H4 (cell line): Measurements from ENCODE around the gene RSPRY1. TPM values are rescaled to one million over a fixed set of nuclear protein-coding genes. Genes with fewer than 3 reads are reported as not detected.

Experiments
- DNase-seq: peaks from one replicate; pipeline ENCODE4 v3.0.0-alpha.2; 2015; ENCODE audit warnings: low spot score
- total RNA-seq: library from RNA; depleted of rRNA; stranded (reverse); fragments of >200 nt; shearing (Covaris generic); gene quantifications from 2 replicates; pipeline ENCODE4 v1.2.3, GENCODE V29; 2014

The RSPRY1 gene
- total RNA-seq, 1 experiment from 2014 or later = 28.6 TPM

DNA sequence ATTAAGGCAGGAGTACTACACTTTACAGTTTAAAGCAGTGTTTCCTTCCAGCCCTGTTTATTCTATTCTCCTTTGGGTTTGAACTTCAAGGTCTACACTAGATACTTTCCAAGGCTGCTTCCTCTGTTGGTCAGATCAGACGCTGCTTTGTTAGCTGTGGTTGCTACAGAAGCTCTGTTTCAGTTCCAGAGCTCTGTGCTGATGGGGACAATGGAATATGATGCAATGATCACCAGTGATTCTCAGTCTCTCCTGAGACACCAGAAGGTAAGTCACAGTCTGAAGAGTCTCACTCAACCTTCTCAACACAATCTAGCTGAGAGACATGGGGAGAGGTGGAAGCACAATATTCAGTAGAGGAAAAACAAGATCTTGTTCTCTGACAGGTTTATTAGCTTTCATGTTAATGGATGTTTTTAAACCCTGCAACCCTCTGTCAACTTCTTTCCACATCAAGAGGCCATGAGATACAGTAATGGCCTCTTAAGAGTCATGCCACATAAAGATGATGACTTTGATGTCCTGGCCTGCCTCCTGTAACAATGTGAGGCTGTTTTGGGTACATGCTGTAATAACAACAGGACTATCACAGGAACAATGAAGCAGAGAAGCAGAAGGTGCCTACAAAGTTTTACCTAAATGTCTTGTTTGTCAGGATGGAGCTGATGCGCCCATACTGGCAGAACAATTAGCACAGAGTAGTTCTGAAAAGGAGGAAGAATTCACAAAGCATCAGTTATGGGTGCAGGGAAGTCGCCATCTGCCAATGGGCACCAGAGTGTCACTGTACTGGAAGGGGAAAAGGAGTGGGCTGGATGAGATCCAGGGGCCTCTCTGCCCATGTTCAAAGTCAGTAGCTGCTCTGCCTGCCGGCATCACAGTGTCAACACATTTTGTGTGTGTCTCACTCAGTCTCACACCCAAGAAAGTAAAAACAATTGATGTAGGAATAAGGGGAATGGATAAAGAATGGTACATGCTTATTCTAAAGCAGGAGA is 33.7 kb upstream of the RSPRY1 start:
- DNase-seq = no peak

DNA sequence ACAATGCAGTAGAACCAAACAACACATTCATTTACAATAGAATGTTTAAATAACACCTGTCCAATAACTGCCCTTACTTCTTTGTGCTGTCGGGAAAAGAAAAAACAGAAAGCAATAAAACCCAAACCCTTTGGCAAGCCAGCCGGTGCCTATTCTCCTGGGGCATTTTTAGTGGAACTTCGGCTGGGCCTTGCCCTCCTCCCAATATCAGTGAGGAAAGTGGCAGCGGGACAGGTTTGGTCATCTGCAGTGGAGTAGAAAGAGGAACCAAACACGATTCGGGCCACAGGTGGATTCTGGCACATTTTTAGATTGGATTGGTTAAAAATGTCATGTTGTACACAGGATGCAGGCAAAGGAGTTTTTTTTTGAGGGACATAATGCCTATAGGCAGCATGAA is 32.3 kb upstream of the RSPRY1 start:
- no peak for DNase-seq

DNA sequence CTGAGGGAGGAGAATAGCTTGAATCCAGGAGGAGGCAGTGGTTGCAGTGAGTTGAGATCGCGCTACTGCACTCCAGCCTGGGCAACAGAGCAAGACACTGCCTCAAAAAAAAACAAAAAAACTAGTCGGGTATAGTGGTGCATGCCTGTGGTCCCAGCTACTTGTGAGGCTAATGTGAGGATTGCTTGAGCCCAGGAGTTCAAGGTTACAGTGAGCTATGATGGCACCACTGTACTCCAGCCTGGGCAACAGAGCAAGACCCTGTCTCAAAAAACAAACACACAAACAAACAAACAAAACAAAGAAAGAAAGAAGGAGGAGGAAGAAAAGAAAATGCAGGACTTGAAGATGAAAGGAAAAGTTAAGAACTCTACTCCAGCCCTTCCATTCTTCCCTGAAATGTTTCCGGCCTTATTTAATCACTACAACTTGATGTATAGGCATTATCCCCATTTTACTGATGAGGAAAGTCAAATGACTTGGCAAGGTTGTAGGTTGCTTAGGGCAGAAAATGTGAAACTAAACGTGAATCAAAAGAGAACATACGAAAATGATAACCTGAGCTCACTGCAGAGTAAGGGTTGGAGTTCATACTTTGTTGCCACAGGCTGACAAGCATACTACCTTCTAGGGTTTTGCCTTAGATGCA is 30.3 kb upstream of the RSPRY1 start:
- DNase-seq = no peak

DNA sequence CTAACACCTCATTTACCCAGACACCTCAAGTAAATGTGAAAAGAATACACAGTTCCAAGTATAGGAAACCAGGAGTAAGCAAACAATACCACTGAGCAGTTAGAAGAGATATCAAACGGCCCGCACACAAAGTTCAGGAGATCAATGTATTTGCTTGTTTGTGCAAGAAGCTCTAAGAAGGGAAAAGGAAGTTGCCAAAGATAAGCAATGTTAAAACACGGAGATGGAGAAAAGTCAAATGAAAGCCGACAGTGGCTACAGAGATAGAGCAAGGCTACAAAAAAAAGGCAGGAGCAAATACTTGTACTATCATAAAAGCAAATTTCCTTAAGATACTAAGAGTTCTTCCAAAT is 29.8 kb upstream of the RSPRY1 start:
- no peak for DNase-seq

DNA sequence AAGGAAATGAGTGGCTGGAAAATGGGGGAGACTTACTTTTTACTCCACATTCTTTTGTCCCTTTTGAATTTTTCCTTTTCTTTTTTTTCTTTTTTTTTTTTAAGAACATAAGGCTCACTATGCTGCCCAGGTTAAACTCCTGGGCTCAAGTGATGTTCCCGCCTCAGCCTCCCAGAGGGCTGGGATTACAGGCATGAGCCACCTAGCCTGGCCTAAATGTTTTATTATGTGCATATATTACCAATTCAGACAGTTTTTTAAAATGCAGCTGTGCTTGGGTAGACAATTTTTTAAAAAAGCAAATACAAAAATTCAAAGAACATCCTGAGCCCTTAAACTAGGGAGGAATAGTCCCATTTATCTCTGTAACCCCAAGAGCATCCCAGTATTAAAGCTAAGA is 28.6 kb upstream of the RSPRY1 start:
- DNase-seq = no peak

DNA sequence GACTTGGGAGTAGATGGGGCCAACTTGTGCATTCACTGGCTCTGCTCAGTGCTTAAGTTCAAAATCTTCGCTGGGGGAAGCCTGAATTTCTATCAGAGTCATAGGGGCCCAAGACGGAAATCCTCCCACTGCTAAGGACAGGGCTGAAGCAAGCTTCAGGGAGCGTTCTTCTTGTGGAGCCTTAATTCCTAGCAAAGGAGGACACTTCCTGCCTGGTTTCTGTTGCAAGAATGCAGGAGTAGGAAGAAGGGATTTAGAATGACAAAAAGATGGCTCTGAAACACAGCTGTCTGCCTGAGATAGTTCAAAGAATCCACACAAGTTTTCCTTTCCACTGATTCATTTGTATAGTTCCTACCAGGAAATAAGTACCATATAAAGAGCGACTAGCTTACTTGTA is 26.7 kb upstream of the RSPRY1 start:
- no peak for DNase-seq

DNA sequence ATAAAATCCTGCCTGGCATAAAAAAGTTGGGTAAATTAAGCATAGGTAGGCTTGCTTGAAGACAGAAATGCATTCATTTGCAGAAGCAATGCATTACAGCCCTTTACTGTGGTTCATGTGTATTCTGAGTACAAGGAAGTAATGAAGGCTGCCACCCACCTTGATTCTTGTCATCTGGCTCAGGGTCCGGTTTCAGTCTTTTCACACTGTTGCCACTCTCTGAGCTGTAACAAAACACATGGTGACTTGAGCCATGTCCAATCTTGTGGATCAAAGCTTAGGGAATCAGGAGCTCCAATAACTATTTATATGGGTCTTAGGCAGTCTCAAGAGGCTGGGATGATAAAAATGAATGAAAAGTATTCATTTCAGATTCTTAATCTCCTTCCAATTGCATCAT is 22.3 kb upstream of the RSPRY1 start:
- no peak for DNase-seq

DNA sequence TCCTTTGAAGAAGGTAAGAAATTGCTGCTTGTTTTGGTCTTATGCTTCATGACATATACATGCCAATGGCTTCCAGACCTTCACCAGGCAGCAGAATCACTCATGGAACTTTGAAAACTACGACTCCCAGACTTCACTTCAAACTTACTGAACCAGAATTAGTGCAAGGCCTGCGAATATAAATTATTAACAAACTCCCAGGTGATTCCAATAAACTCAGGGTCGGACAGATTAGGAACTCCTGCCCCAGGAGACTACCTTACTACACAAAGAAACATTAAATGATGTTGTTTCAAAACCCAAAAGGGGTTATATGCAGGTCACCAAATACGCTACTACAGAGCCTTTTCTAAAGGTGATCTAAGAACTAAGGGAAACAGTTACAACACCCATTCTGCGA is 20.6 kb upstream of the RSPRY1 start:
- DNase-seq = no peak

DNA sequence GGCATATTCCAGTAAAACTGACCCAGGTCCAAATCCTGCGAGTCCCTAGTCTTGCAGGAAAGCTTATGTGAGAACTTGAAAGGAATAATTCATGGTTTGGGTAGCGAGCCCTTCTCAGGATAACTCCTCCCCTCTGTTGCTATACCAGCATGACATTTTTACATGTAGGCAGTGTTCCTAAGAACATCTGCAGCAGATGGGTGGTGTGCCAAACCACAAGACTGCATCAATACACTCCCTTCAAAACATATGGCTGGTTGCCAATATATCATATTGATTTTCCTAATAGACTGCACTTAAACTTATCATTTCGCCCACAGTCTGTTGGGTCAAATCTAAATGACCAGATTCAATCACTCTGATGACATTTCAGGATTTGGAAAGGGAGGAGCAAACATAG is 20.2 kb upstream of the RSPRY1 start:
- DNase-seq = no peak

DNA sequence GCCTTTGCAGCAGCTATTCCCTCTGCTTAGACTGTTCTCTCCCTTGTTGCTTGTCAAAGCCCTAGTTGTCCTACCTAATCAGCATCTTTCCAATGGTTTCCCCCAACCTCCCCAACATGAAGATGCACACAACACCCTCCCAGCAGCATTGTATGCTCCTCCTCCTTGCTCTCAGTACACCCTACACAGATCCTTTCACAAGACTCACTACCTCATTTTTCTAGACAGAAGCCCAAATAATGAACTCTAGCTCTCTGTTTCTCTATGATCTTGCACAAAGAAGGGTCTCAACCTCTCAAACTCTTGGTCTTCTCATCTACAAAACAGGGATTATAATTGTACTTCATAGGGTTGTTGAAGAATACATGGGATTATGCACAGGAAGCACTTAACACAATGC is 19.7 kb upstream of the RSPRY1 start:
- no peak for DNase-seq

DNA sequence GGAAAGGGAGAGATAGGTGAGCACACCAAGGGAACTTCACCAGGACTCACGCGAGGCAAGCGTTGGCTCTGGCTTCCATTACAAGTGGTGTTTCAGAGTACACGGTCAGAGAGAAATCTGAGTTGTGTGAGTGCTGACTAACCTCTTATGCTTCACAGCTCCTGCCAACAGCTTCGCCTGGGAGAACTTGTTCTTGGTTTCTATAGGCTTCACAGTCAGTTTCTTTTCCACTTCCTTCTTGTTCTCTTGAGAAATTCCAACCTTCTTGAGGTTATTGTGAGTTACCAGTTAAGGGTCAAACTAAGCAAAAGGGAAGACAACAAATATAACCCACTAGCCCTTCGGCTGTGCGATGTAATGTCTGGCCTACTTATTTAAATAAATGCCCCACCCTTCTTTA is 19.2 kb upstream of the RSPRY1 start:
- DNase-seq = no peak

DNA sequence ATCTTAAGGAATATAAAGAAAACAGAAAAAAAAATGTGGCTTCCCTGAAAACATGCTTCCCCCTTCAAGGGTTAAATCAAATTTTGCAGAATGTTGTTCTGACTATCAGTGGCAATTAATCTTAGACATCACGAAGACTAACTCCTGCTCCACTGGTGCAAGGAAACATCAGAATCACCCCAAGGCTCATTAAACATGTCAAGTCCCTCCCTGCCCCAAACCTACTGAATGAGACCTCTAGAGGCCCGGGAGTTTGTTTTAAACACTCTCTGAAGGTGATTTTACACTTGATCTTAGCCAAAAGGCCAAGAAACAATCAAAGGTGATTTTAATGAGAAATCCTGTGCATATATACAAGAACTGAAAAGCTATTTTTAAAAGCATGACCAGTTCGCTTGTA is 18.6 kb upstream of the RSPRY1 start:
- no peak for DNase-seq

DNA sequence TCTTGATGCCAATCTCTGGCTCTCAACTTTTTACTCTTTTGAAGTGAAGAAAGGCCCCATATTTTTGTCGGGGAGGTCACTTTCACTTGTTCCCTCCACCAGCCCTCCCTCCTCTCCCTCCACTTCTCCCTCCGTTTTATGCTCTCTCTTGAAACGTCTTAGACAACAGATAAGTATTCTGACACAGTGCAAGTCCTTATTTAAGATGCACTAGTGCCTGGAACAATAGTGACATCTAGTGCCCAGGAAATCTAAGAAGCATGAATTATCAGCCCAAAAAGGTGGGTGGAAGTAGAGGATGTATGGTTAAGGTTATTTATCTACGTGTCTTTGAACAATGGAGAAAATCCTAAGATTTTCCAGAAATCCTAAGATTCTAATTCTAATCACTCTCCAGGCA is 18.2 kb upstream of the RSPRY1 start:
- DNase-seq = peak; percentile 43

DNA sequence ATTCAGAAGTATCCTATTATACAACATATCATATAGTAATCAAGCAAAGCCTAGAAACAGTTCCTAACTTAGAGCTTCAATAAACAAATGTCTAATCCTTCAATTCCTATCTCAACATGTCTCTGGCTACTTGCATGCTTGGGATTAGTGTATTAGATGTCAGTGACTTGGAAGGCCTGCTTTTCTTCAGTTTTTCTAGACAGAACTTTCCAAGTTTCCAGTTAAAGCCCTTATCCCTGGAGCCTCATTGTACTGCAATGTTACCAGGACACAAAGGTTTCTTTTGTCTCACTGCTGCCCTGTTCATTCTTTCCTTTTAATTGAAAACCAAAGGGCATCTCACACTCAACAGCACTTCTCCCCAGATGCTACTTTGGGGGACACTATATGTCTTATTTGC is 16.8 kb upstream of the RSPRY1 start:
- DNase-seq = no peak

DNA sequence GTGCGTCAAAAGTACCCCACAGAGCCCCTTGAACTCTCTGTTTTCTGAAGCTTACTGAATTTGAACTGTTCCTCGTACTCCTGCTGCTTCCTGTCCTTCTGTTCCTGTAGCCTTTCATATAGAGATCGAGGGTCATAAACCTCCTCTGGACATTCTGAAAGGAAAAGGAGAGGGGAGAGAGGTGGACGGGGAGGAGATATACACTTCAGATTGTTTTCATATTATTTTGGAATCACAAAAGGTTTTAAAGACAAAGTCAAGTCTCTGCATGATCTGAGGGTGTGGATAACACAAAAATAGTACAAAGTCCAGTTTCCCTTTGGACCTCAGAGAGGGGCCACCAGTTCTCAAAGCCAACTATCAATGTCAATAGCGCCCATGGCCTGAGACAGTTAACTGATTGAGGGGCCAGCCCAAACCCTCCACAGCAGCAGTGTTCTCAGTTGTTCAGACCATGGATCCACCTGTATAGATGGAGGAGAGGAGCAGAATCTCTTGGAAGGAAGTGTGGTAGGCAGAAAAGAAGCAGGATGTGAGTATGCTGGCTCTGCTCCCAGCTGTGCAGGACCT is 13.3 kb upstream of the RSPRY1 start:
- no peak for DNase-seq

DNA sequence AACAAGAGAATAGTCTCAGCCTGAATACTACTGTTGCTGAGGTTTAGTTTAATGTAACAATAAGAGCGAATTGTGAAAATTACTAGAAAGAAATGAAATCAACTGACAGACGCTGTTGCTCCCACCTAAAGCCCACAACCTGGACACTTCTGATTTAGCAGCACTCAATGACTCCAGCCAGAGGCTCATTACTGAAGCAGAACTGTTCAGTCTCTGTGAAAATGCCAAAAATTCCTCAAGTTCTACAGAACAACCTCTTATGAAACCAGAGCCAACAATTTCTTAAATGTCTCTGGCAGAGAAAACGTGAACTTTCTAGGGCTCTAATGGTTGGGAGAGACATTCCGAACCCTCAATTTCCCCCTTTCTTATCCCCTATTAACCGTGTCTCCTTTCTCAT is 10.2 kb upstream of the RSPRY1 start:
- DNase-seq = no peak

DNA sequence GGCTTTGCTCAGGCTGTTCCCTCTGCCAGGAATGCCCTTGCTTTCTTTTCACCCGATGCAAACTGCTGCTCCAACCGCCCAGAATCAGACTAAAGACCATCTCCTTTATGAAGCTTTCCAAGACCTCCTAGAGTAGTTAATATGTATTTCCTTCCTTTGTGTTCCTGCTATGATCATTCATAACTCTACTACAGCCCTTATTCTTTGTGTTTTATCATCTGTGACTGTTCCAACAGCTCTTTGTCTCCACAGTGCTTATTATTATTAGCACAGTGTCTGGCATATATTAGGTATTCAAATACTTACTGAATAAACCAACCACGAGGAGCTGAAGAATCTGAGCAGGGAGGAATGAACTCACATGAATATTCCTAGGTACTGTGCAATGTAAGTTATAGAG is 7.9 kb upstream of the RSPRY1 start:
- DNase-seq = no peak

DNA sequence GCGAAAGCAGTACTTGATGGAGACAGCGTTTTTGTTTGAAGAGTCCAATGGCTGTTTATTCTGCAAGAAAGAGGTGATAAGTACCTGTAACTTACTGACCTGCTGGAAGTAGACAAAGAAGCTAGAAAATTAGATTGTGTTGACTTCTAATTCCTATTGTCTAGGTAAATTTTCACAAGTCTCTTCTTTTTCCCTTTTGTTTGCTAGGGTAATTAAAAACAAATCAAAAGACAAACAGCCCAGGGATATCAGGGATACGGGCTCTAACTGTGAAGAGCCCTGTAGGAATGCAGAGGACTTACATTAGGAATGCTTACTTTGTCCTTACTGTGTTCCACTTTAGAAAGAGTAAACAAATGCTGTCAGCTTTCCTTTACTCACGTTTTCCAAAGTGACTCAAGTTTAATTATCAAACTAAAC is 7.3 kb upstream of the RSPRY1 start:
- DNase-seq = no peak

DNA sequence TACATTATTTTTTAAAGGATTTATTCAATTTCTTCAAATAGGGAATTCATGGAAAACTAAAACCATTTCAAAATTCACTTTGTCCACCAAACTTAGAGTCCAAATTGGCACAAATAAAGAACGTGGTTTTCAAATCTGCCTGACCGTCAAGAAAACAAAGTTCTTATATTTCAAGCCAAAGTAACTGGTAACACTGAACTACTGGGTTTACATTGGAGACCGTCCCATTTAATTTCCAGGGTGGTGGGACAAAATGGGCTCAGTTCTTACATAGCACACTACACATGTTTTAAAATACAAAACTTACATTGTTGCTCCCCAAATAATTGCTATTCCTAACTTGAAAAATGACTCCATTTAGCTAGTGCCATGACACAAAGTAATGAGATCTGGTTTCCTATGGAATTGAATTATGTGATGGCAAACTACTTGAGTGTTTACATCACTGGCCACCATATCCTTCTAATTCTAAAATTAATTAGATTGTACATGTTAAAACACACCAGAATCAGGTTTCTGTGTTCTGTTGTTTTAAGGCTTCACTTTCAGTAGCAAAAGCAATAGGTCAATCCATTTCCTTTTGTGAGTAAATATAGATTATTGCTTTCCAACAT is 6.8 kb upstream of the RSPRY1 start:
- no peak for DNase-seq

DNA sequence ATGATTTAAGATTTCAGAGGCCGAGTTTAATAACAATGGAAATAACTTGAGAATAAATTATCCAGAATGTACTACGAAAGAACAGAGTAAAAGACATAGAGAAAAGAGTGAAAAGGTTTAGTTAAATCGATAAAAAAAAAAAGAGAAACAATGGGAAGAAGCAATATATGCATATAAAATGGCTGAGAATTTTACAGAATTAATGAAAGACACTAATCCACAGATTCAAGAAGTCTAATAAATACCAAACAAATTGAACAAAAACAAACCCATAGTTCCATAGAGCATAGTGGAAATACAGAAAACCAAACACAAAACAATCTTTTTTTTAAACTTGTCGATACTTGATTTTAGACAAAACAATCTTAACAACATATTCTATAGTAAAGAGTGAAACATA is 2.0 kb upstream of the RSPRY1 start:
- no peak for DNase-seq

DNA sequence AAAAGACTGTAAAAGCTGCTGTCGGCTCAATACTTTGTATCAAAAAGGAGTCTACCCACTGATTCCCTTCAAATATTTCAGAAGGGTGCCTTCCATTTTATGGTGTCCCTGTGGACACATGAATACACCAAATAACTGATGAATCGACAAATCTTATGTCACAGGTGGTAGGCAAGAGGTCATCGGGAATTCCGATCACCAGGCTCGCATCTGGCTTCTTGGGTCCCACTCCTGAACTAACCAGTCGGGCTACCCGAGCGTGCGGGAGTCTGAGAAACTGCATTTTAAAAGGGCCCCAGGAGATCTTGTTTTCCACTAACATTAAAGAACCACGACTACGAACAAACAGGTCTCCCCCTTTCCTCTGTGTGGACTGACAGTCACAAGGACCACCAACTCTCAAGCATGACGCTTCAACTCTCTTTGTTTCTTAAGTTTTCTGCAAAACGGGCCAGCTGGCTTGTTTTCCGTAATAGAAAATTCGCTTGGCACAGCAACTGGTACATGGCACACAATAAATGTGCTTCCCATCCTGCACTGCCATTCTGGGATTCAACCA is 1.2 kb upstream of the RSPRY1 start:
- no peak for DNase-seq

DNA sequence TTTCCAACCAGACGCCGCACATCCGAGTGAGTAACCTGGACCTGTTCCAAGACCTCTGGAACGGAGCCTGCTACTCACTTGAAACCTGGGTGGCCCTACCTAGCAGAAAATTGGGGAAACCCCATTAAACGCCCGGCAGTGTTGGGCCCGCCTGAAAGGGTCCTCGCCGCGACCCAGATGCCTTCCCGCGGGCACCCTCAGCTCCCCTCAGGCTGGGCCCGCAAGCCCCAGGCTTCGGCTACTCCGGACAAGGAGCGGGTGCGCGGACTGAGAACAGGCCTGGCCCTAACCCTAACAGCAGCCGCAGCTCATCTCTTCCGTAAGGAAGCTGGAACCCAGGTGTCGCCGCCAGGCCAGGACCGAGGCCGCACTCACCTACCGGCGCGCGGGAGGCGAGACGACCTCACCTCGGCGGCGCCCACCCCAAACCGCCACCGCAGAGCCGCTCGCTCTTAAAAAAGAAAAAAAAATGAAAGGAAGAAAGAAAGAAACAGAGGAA is 634 bp upstream of the RSPRY1 start:
- peak; percentile 44 for DNase-seq
